NCI-H446 treated with DMSO at 0.1 percent for 48 hours (cell line): ENCODE results near the gene SLC26A9.
"Not testable (repeated sequence)": the region's sequence is repeated elsewhere in the genome, so short reads cannot be mapped to it uniquely, and the experiment has no call there.

Experiments
- DNase-seq: peaks from one replicate; lab custom pipeline; 2025; lab: John Stamatoyannopoulos, UW

SLC26A9 gene

DNA sequence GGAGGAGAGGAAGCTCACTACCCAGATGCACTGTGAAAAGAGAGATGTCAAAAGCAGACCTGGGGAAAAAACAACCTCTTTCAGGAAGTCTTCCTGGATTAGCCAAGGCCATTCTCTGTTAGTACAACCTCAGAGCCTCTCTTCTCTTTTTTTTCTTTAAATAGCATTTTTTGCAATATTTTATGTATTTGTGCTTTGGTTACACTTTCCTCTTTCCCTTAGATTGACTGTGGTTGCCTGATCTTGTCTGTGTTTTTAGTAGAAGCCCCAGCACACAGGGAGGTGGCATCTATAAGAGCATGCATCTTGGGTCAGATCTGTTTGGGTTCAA is 18.8 kb downstream of the SLC26A9 start:
- no peak for DNase-seq

DNA sequence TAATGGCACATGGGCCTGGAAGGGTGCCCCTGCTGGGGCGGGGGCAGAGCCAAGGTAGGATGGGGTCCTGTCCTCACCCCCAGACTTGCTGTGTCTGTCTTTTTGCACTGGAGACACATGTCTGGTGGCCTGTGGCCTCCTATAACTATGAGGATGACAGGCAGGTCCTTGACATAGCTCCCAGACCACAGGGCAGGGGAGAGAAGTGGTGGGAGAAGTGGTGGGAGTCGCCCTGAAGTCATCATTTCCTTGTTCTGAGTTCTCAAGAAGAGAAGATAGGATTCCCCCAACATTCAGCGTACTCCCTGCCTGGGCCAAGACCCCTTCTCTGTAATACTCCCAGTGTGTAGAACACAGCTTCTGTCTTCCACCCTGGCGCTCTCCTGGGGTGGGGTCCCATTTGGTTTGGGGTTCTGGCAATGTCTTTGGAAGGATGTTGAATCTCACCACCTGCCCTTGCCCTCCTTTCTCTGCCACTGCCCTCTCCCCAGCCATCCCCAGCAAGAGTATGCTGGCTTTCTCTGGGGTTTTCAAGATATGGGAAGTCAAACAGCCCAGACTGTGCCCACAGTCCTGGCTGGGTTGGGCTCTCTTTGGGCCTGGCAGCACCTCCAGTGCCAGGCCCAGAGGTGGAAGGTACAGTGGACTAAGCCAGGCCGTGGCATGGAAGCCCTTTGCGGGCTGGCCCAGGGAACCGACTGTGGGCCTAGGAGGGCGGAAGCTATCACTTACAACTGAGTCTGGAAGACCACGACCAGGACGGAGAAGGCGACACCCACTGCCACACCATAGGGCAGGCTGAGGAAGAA is 19.4 kb downstream of the SLC26A9 start:
- no peak for DNase-seq

DNA sequence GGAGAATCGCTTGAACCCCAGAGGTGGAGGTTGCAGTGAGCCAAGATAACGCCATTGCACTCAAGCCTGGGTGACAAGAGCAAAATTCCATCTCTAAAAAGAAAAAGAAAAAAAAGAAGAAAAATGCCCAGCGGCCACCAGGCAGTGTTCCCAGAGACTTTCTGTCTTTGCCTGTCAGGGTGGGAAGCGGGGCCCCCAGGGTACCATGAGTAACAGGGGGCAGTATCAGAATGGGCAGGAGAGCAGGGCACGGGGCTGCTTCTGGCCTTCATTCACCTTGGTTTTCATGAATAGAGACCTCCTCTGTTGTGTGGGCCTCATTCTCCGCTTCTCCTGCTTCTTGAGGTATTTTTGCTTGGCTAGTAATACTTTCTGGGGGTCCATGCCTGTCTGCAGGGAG is 20.4 kb downstream of the SLC26A9 start:
- DNase-seq, result no peak

DNA sequence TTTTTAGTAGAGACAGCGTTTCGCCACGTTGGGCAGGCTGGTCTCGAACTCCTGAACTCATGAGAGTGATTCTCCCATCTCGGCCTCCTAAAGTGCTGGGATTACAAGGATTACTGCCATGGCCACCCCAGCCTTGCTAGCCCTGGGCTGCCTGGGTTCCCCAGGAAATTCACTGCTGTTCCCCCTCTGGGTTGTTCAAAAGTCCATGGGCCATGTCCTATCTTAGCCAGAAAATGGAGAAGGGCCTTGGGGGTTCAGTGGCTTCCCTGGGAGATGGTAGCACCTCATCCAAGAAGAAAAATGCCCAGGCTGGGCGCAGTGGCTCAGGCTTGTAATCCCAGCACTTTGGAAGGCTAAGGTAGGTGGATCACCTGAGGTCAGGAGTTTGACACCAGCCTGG is 20.9 kb downstream of the SLC26A9 start:
- DNase-seq, result no peak

DNA sequence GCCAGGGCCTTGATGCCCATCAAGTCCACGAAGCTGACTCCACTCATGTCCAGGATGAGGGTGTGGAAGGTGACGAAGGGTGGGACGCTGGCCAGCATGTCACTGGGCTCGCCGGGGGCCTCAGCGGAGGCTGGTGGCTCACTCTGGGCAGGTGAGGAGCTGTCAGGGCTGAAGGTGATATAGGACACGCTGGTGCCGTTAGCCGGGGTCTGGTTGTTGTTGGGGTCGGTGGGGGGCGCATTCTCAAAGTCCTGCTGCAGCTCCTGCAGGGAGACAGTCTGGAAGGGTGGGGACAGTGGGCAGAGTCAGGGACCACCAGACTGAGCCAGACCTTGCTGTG is 21.7 kb downstream of the SLC26A9 start:
- no peak for DNase-seq

DNA sequence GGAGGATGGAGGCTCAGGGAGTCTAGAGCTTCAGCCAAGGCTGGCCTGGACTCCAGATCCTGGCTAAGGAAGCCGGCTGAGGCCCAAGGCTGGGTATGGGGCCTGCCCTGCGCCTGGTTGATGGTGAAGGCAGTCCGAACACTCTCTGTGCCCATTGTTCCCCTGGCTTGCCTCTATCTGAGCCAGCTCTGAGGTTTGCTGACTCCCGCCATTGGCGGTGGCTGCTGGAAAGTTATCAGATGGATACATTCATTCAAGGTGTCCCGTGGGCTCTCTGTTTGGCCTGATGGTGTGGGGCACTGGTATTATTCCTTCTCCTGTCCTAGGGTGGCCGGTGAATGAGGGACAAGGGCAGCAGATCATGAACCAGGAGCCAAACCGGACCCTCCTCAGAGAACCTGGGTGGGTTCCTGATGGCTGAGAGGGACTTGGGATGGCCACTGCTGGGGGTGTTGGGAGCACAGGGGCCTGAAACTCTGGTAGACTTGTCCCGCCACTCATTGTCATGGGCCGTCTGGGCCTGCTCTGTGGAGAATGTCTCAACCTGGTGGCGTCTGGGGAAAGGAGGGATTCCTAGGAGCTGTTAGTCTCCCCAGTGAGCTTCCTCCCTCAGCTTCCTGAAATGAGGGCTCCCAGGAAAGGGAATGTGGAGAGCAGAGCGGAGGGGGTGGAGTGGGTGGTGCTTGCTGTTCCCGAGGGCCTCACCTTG is 22.2 kb downstream of the SLC26A9 start:
- no peak for DNase-seq

DNA sequence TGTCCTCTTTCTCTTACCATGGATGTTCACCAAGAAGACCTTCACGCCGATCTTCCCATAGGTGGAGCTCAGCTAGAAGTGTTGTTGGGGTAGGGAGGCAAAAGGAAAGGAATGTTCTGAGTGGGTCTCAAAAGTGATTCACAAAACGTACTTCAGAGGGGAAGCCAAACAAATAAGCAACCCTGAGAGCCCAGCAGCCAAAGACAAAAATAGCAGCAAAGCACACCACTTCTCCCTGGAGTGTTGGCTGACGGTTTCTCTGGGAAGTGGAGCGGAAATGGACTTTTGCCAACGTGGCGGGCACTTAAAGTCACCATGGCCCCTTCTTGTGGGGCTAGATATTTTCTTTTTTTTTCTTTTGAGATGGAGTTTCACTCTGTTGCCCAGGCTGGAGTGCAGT is 23.1 kb downstream of the SLC26A9 start:
- DNase-seq, result peak; percentile 7

DNA sequence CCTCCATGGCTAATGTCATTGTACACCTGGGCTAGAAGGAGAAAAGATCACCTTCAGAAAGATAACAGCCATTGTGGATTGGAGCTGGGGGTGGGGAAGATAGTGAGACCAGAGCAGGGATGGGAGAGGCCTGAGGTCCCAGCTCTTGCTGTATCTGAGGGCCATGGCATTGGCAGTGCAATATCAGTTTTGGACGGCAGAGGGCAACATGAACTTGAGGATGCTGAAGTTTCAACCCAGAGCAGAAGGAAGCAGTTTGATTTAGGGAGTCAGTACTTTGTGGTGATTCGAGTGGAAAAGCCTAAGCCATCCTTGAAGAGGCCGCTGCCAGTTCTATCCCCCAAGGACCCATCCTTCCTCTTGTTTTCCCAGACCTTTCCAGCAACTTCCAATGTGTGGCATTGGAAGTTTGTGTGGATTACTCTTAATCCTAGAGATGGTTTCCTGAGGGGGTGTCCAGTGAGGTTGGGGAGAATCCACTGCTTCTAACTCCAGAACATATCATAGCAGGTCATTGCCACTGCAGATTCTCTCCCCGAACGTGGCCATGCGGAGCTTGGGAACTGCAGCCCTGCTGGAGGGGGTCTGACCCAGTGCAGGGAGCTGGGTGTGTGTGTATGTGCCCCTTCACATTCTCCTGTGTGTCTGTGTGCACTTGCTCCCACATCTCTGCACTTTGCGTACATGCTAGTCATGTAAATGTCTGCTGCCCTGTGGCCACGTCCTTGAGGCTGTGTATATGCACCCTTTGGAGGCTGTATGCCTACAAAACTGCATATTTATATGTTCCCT is 24.1 kb downstream of the SLC26A9 start:
- peak; percentile 43 for DNase-seq

DNA sequence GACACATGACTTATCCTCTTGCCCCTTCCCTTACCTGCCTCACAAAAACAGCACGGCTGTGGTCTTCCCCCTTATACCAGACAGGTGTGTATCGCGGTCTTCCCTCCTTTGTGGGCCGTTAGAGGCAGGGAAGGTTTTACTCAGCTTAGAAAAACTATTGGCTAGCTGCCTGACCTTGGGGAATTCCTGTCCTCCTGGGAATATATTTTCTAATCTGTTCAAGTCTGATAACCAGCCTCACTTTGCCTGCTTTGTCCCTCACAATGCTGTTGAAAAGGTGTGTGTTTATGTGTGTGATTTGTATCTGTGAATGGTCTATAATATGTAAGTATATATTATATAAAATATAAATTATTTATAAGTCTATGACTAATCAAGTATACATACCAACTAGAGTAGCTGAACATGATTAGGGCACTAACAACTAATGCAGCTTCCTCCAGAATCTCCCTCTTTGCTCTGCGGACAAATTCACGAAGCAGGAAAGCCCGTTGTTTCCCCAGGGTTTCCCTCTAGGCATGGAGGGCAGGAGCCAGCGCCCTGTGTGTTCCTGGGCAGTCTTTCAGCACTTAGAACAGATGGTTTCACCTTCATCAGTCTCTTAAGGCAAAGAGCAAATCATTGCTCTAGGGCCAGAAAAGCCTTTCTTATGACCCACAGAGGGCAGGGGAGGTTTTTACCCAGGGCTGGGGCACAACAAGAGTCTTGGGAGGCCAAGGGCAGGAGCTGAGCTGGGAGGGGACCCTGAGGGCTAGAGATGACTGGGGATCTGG is 25.6 kb downstream of the SLC26A9 start:
- DNase-seq, result no peak

DNA sequence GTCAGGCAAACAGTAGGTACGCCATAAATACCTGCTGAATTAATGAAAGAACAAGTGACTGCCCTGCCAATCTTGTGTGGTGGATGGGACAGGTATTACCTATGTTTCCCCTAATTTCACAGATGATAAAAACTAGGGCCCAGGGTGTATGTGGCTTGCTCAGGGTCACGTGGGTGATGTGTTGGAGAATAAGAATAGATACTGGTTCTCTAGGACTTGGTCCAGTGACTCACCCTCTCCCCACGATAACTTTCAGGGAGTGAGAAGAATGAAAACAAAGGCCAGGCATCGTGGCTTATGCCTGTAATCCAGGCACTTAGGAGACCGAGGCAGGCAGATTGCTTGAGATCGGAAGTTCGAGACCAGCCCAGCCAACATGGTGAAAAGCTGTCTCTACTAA is 26.7 kb downstream of the SLC26A9 start:
- DNase-seq, result no peak

DNA sequence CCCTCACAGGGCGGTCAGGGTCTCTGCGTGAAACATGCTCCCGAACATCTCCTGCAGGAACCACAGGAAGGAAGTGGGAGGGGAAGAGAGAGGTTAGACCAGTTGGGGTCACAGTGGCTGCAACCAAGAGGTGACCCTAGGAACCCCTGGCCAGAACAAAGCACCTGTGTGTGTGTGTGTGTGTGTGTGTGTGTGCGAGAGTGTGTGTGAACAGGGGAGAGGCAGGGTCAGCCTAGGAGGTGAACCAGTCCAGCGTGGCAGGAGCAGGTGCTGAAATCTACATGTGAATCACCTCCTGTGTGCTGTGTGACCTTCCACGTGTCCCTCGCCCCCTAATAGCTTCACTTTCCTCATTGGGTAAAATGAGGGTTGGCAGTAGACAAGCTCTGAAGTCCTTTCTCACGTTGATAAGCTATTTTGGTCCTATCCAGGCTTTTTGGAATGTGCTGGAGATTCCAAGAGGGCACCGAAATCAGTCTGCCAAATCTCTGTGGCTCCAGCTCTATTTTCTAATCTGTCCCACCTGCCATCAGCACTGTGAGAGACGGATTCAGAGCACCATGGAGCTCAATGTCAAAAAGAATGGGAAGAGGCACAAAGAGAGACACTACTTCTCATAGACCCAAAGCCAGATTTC is 27.8 kb downstream of the SLC26A9 start:
- DNase-seq, result no peak

DNA sequence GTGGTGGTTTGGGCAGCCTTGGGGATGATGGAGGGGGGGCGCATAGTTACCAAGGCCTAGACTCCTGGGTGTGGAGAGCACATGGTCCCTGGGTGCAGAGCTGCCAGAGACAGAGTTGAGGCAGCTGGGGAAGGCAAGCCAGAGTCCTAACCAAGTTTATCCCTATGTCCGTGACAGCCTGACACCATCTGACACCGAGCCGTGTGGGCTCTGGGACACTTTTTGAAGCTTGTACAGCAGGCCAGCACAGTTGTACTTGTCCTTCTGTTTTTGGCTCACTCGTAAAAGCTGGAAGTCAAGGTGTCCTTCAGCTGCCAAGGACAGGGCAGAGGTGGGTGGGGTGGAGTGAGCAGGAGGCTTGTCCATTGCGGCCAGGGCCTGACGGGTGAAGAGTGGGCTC is 28.5 kb downstream of the SLC26A9 start:
- DNase-seq, result no peak

DNA sequence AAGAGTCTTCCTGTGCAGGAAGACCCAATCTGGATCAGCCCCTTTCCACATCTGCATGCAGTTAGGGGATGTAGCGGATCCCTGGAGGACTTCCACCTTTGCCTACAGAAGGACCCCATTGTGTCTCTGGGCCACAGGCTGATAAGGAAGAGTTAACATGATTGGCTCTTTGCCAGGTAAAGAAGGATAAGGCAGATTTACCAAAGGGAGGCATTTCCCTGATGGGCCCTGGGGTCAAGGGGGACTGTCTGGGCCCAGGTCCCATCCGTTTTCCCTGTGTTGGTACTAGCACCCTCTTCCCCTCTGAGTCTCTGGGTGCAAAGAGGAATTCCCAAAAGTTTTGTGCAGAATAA is 29.1 kb downstream of the SLC26A9 start:
- DNase-seq, result no peak

DNA sequence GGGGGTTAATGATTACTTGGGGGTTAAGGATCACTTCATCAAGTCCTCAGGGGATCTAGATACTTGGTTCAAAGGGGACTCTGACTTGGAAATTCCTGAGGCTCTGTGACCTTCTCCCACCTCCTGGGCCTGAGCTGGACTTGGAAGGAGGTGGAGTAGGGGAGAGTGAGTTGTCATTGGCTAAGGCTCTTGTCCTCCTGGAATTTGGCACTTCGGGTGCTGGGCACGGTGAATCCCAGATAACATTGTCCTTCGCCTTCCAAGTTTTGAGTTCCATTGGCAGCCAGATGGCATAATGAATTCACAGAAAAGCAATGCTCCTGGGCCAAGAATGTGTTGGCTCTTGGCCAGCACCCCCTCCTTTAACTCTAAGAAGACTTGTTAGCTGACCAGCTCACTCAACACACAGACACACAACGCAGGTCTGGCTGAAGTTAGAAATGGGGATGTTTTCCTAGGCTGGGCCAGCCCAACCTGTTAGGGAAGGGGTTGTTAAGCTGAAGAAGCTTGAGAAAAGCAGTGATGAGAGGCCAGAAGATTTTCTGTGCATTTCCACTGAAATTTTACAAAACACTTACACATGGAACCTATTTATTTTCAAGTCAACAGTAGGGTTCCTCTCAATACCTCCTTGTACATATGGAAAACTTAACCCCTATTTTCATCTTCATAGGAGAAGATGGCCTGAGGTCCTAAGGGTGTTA is 29.7 kb downstream of the SLC26A9 start:
- peak; percentile 77 for DNase-seq

DNA sequence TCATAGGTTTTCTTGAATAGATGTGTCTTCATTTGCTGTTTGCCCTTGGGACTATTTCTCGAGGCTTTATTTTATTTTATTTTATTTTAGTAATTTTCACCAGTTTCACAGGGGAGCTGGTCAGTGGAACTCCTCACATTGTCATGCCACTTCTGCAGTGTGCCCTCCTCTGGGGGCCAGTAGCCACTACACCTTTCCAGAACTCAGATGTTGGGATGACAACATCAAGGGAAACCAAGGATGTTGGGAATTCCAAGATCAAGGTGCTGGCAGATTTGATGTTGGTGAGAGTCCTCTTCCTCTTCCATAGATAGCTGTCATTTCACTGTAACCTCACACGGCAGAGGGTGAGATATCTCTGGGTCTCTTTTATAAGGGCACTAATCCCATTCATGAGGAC is 35.5 kb downstream of the SLC26A9 start:
- DNase-seq, result no peak

DNA sequence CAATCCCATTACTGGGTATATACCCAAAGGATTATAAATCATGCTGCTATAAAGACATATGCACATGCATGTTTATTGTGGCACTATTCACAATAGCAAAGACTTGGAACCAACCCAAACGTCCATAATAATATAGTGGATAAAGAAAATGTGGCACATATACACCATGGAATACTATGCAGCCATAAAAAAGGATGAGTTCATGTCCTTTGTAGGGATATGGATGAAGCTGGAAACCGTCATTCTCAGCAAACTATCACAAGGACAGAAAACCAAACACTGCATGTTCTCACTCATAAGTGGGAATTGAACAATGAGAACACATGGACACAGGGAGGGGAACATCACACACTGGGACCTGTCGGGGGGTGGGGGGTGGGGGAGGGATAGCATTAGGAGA is 38.2 kb downstream of the SLC26A9 start:
- not testable (repeated sequence) for DNase-seq

DNA sequence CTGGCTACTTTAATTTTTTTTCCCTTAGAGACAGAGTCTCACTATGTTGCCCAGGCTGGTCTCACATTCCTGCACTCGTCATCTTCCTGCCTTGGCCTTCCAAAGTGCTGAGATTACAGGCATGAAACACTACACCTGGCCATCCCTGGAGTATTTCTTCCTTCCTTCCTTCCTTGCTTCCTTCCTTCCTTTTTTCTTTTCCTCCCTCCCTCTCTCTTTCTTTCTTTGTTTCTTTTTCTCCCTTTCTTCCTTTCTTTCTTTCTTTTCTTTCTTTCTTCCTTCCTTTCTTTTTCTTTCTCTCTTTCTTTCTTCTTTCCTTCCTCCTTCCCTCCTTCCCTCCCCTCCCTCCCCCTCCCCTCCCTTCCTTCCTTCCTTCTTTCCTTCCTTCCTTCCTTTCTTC is 46.9 kb downstream of the SLC26A9 start:
- DNase-seq, result no peak

DNA sequence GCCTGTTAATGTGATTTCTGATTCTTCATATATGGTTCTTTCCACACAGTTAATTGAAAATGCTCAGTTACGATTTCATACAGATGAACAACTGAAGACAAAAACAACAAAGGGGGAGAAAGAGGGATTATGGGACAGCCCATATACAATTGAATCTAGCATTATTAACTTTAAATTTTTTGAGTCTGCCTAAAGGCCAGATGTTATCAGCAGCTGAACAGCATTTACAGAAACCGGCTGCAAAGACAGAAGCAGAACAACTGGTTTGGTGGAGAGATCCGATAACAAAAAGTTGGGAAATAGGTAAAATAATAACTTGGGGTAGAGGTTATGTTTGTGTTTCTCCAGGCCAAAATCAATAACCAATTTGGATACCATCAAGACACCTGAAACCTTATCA is 49.1 kb downstream of the SLC26A9 start:
- DNase-seq, result not testable (repeated sequence)

DNA sequence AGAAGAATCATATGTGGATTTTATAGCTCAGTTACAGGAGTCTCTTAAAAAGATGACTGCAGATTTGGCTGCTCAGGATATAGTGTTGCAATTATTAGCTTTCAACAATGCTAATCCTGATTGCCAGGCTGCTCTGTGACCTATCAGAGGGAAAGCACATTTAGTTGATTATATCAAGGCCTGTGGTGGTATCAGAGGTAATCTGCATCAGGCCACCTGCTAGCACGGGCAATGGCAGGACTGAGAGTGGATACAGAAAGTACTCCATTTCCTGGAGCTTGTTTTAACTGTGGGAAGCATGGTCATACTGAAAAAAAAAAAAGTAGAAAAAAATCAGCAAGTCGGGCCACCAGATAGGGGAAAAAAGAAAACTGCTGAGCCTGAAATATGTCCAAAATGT is 51.1 kb downstream of the SLC26A9 start:
- DNase-seq, result not testable (repeated sequence)

DNA sequence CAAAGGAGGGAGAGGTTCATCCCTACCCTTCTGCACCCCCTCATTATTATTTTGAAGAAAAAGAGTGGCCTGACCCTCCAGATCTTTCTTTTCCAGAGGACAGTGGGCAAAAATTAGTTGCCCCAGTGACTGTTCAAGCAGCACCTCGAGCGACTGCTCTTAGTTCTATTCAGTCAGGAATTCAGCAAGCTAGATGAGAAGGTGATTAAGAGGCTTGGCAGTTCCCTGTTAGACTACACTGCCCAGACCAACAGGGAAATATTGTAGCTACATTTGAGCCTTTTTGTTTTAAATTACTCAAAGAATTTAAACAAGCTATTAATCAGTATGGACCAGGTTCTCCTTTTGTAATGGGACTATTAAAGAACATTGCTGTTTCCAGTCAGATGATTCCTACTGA is 51.8 kb downstream of the SLC26A9 start:
- not testable (repeated sequence) for DNase-seq

DNA sequence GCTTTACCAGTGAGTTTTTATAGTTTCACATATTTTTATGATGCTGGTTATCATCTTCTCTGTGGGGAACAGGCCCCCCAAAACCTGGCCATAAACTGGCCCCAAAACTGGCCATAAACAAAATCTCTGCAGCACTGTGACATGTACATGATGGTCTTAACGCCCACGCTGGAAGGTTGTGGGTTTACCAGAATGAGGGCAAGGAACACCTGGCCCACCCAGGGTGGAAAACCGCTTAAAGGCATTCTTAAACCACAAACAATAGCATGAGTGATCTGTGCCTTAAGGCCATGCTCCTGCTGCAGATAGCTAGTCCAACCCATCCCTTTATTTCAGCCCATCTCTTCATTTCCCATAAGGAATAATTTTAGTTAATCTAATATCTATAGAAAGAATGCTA is 52.6 kb downstream of the SLC26A9 start:
- DNase-seq, result not testable (repeated sequence)
